GM12878 (cell line): ENCODE data around the gene KBTBD3. TPM values are rescaled to one million over a fixed set of nuclear protein-coding genes. Genes with fewer than 3 reads are reported as not detected.
A peak's percentile ranks its signal among the peaks of the same experiment; 100 is the strongest.

Experiments
- ATF7 ChIP-seq: fragments of 450-650 bp; IDR thresholded peaks from 2 replicates; pipeline ENCODE4 v1.6.1; 2016; ENCODE audit warnings: low read depth, mild to moderate bottlenecking
- FOXK2 ChIP-seq: fragments of 450-650 bp; IDR thresholded peaks from 2 replicates; pipeline ENCODE4 v1.6.1; 2017; ENCODE audit warnings: mild to moderate bottlenecking, moderate library complexity
- MXI1 ChIP-seq: fragments of 150-350 bp; IDR thresholded peaks from 2 replicates; pipeline ENCODE4 v1.6.1; 2011; ENCODE audit warnings: low read depth, mild to moderate bottlenecking, inconsistent platforms, low read length, improper control_type of control experiment
- PML ChIP-seq: IDR thresholded peaks from 2 replicates; pipeline ENCODE4 v1.6.1; 2012; ENCODE audit warnings: low read length, inconsistent platforms
- SMAD1 ChIP-seq: fragments of 450-650 bp; IDR thresholded peaks from 2 replicates; pipeline ENCODE4 v1.6.1; 2018; ENCODE audit warnings: mild to moderate bottlenecking, low read depth; ENCODE audit not compliant: partially characterized antibody
- SP1 ChIP-seq: IDR thresholded peaks from one replicate; pipeline ENCODE4 v1.6.1; 2011; ENCODE audit warnings: low read depth, low read length
- TAF1 ChIP-seq: IDR thresholded peaks from 2 replicates; pipeline ENCODE4 v1.6.1; 2011; ENCODE audit warnings: mild to moderate bottlenecking, low read depth, low read length, borderline replicate concordance
- WRNIP1 ChIP-seq: IDR thresholded peaks from 2 replicates; pipeline ENCODE4 v1.6.1; 2011; ENCODE audit warnings: low read depth, low read length, improper control_type of control experiment, borderline replicate concordance
- YY1 ChIP-seq: IDR thresholded peaks from 2 replicates; pipeline ENCODE4 v1.6.1; 2011; ENCODE audit warnings: low read depth, mild to moderate bottlenecking, low read length
- ZNF622 ChIP-seq: fragments of 450-650 bp; IDR thresholded peaks from 2 replicates; pipeline ENCODE4 v1.6.1; 2017; ENCODE audit warnings: mild to moderate bottlenecking, inconsistent platforms
- polyA plus RNA-seq, 11 experiments: library from polyadenylated mRNA; depleted of rRNA in 4 of 11; unstranded in 6 of 11; stranded (reverse) in 5 of 11; fragments of >200 nt; fragmentation: Nextera tagmentation in 4 of 11; fragmentation: Illumina TruSeq in 1 of 11; extraction: Ambion mirVana in 4 of 11; extraction: Trizol in 1 of 11; gene quantifications; 1 replicate in 1 of 11; 2 replicates in 10 of 11; pipeline versions ENCODE4 v1.2.1 to v1.2.3, GENCODE V29; 2011 to 2016; ENCODE audit warnings: inconsistent platforms in 2 of 11, missing spikeins in 2 of 11, low read depth in 1 of 11
- total RNA-seq, 4 experiments: library from RNA; depleted of rRNA in 3 of 4; stranded (reverse); fragments of >200 nt in 3 of 4; fragmentation: Illumina TruSeq in 1 of 4; extraction: Trizol in 1 of 4; gene quantifications; 2 replicates each; pipeline versions ENCODE4 v1.2.1 to v1.2.3, GENCODE V29; 2013 to 2021
- TF ChIP-seq, protein P1 (sequence below): fragments of 450-650 bp; formaldehyde crosslinking; IDR thresholded peaks from 2 replicates; pipeline ENCODE4 v1.4.0; 2020; ENCODE audit warnings: mild to moderate bottlenecking, moderate library complexity
- TF ChIP-seq, protein P2 (sequence below): fragments of 450-650 bp; formaldehyde crosslinking; IDR thresholded peaks from 2 replicates; pipeline ENCODE4 v1.5.0; 2022; ENCODE audit warnings: mild to moderate bottlenecking, missing genetic modification characterization
- TF ChIP-seq, protein P3 (sequence below): fragments of 450-650 bp; IDR thresholded peaks from 2 replicates; pipeline ENCODE4 v1.6.1; 2018; ENCODE audit warnings: borderline replicate concordance, mild to moderate bottlenecking; ENCODE audit not compliant: partially characterized antibody
- TF ChIP-seq, protein P4 (sequence below): fragments of 150-350 bp; IDR thresholded peaks from 2 replicates; pipeline ENCODE4 v1.6.1; 2016; ENCODE audit warnings: low read depth, low read length

Gene KBTBD3
- total and polyA plus RNA-seq, 10 of the 15 experiments (the other 5 are each of a cell fraction or from before 2014, with no cell fraction given): 1.9 to 18.1 (median 8.4) TPM

DNA sequence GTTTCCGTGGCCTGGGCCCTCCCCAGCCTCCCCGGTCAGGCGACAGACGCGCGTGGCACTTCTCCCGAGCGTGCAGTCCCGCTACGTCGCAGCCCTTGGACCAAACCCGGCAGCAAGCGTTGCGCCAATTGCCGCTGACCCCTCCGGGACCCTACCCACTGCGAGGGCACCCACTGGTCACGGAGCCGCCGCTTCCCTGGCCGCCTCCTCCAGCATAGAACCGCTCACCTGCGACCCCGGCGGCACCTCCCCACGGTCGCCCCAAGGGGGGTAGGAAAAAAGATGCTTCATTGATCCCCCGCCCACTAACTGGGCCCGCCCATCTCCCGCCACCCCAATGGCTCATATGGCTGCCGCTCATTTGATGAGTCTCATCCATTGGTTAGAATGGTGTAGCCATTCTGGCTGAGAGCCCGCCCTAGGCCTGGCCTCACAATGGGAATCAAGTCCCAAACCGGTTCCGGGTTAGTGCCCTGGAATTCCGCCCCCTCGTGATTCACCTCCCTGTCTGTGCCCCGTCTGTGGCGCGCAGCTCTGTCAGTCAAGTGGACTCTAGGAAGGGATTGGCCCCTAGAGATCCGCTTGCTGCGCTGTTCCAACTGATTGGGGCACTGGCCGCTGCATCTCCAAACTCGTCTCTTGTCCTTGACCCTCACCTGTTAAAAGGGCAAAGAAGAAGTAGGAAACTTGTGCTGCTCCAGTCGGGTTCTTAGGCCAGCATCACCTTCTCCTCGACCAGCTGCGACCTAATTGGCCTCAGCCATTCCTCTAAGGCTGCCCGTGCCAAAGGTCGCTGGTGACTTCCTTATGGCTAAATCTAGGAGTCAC is 55.0 kb downstream of the KBTBD3 start, which contains the start of gene MSANTD4 (continued):
- 0 out of 2 replicates have a peak, but pooled peaks have one; percentile 55 for TF ChIP-seq PML
- TF ChIP-seq WRNIP1: no peak
- TF ChIP-seq FOXK2: no peak
- TF ChIP-seq, protein P1, sequence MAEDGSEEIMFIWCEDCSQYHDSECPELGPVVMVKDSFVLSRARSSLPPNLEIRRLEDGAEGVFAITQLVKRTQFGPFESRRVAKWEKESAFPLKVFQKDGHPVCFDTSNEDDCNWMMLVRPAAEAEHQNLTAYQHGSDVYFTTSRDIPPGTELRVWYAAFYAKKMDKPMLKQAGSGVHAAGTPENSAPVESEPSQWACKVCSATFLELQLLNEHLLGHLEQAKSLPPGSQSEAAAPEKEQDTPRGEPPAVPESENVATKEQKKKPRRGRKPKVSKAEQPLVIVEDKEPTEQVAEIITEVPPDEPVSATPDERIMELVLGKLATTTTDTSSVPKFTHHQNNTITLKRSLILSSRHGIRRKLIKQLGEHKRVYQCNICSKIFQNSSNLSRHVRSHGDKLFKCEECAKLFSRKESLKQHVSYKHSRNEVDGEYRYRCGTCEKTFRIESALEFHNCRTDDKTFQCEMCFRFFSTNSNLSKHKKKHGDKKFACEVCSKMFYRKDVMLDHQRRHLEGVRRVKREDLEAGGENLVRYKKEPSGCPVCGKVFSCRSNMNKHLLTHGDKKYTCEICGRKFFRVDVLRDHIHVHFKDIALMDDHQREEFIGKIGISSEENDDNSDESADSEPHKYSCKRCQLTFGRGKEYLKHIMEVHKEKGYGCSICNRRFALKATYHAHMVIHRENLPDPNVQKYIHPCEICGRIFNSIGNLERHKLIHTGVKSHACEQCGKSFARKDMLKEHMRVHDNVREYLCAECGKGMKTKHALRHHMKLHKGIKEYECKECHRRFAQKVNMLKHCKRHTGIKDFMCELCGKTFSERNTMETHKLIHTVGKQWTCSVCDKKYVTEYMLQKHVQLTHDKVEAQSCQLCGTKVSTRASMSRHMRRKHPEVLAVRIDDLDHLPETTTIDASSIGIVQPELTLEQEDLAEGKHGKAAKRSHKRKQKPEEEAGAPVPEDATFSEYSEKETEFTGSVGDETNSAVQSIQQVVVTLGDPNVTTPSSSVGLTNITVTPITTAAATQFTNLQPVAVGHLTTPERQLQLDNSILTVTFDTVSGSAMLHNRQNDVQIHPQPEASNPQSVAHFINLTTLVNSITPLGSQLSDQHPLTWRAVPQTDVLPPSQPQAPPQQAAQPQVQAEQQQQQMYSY (CRISPR knock-in tag): no peak
- no peak for TF ChIP-seq ZNF622
- peak; percentile 34; the same call in 1 of the 2 replicates for TF ChIP-seq TAF1
- TF ChIP-seq SMAD1: no peak
- TF ChIP-seq SP1: peak; percentile 98
- peak; percentile 27; the same call in 1 of the 2 replicates for TF ChIP-seq ATF7
- TF ChIP-seq YY1: peak; percentile 54; the same call in 1 of the 2 replicates
- TF ChIP-seq, protein P2, sequence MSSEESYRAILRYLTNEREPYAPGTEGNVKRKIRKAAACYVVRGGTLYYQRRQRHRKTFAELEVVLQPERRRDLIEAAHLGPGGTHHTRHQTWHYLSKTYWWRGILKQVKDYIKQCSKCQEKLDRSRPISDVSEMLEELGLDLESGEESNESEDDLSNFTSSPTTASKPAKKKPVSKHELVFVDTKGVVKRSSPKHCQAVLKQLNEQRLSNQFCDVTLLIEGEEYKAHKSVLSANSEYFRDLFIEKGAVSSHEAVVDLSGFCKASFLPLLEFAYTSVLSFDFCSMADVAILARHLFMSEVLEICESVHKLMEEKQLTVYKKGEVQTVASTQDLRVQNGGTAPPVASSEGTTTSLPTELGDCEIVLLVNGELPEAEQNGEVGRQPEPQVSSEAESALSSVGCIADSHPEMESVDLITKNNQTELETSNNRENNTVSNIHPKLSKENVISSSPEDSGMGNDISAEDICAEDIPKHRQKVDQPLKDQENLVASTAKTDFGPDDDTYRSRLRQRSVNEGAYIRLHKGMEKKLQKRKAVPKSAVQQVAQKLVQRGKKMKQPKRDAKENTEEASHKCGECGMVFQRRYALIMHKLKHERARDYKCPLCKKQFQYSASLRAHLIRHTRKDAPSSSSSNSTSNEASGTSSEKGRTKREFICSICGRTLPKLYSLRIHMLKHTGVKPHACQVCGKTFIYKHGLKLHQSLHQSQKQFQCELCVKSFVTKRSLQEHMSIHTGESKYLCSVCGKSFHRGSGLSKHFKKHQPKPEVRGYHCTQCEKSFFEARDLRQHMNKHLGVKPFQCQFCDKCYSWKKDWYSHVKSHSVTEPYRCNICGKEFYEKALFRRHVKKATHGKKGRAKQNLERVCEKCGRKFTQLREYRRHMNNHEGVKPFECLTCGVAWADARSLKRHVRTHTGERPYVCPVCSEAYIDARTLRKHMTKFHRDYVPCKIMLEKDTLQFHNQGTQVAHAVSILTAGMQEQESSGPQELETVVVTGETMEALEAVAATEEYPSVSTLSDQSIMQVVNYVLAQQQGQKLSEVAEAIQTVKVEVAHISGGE (CRISPR knock-in tag): no peak
- TF ChIP-seq, protein P3, sequence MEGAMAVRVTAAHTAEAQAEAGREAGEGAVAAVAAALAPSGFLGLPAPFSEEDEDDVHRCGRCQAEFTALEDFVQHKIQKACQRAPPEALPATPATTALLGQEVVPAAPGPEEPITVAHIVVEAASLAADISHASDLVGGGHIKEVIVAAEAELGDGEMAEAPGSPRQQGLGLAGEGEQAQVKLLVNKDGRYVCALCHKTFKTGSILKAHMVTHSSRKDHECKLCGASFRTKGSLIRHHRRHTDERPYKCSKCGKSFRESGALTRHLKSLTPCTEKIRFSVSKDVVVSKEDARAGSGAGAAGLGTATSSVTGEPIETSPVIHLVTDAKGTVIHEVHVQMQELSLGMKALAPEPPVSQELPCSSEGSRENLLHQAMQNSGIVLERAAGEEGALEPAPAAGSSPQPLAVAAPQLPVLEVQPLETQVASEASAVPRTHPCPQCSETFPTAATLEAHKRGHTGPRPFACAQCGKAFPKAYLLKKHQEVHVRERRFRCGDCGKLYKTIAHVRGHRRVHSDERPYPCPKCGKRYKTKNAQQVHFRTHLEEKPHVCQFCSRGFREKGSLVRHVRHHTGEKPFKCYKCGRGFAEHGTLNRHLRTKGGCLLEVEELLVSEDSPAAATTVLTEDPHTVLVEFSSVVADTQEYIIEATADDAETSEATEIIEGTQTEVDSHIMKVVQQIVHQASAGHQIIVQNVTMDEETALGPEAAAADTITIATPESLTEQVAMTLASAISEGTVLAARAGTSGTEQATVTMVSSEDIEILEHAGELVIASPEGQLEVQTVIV: peak; percentile 77
- TF ChIP-seq MXI1: no peak
- TF ChIP-seq, protein P4, sequence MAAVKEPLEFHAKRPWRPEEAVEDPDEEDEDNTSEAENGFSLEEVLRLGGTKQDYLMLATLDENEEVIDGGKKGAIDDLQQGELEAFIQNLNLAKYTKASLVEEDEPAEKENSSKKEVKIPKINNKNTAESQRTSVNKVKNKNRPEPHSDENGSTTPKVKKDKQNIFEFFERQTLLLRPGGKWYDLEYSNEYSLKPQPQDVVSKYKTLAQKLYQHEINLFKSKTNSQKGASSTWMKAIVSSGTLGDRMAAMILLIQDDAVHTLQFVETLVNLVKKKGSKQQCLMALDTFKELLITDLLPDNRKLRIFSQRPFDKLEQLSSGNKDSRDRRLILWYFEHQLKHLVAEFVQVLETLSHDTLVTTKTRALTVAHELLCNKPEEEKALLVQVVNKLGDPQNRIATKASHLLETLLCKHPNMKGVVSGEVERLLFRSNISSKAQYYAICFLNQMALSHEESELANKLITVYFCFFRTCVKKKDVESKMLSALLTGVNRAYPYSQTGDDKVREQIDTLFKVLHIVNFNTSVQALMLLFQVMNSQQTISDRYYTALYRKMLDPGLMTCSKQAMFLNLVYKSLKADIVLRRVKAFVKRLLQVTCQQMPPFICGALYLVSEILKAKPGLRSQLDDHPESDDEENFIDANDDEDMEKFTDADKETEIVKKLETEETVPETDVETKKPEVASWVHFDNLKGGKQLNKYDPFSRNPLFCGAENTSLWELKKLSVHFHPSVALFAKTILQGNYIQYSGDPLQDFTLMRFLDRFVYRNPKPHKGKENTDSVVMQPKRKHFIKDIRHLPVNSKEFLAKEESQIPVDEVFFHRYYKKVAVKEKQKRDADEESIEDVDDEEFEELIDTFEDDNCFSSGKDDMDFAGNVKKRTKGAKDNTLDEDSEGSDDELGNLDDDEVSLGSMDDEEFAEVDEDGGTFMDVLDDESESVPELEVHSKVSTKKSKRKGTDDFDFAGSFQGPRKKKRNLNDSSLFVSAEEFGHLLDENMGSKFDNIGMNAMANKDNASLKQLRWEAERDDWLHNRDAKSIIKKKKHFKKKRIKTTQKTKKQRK: peak; percentile 87
